Posterior cingulate gyrus (tissue), 11 donors: ENCODE data around the gene CHST11.
A peak's percentile ranks its signal among the peaks of the same experiment; 100 is the strongest.
"Not testable (repeated sequence)": the region's sequence is repeated elsewhere in the genome, so short reads cannot be mapped to it uniquely, and the experiment has no call there.

Source experiments
- DNase-seq, 10 donors: peaks; one replicate each; pipeline versions ENCODE4 v3.0.0 to v3.0.0-alpha.2; 2020 to 2021; ENCODE audit warnings: mixed read lengths in 3 of 10
- intact Hi-C: fragments of 100-400 bp; cut with DNase I; formaldehyde crosslinking; loops from one replicate; pipeline ENCODE4 v1.15.1; 2023

Gene CHST11

GRCh38 chr12:104519190-104520019 lies 62.7 kb downstream of the CHST11 start:
- DNase-seq, result no peak
- intact Hi-C loops, result no loop called here

GRCh38 chr12:104520242-104520900 lies 63.6 kb downstream of the CHST11 start:
- DNase-seq, result no peak
- intact Hi-C loops, result no loop called here

- intact Hi-C loops, result no loop called here
- DNase-seq, result peak in 1 of 10 donors; percentile 55
These were observed 65.0 kb downstream of the CHST11 start for GRCh38 chr12:104521731-104522130.

GRCh38 chr12:104522985-104523722 lies 66.4 kb downstream of the CHST11 start:
- intact Hi-C loops, result no loop called here
- no peak for DNase-seq

DNA sequence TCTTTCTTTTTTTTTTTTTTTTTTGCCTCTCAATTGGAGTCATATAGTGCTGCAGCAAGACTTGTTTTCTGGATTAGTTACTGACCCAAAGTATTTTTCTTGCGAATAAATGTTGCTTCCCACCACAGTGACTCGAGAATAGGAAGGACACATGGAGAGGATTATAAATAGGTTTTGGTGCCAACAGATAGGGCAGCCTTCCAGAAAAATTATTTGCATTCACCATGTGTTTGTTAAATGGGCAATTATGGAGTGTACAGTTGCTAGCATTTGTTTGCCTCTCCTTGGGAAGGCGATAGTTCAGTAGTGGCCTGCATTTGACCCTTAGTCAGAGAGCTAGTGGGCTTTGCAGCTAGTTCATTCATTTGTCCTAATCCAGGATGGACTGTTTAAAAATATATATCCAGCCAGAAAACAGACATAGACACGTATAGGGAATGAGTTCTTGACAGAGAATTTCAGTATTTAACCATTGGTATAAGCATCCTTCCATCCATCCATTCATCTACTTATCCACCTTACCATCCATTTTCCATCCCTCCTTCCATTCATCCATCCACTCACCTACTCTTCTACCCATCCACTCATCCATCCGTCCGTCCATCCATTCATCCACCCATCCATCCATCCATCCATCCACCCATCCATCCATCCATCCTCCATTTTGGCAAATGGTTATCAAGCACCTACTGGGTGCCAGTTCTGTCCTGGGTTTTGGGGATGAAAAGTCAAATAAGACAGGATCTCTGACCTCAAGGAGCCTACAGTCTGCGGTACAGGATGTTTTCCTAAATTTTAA lies 67.5 kb downstream of the CHST11 start:
- no peak for DNase-seq
- intact Hi-C loops, result no loop called here

DNA sequence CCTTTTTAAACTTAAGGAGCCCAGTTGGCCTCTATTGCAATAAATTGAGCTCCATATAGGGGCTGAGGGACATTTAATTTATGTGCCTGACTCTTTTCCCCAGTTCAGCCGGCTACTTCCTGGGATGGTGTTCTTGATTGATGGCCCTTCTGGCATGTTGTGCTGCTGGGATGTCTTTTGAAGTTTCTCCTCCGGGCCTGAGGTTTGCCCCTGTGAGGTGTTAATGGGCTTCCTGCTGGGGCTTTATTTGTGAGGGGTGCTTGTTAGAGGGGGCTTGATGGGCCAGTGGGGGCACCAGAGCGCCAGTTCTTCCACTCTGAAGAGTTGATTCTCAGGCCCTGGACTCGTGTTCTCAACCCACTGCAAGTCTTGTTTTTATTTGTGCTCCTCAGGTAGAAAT lies 69.6 kb downstream of the CHST11 start:
- intact Hi-C loops, result no loop called here
- DNase-seq, result peak in 1 of 10 donors; percentile 41

GRCh38 chr12:104526751-104527150 lies 70.0 kb downstream of the CHST11 start:
- DNase-seq, result peak in 1 of 10 donors; percentile 45
- intact Hi-C loops, result no loop called here

DNA sequence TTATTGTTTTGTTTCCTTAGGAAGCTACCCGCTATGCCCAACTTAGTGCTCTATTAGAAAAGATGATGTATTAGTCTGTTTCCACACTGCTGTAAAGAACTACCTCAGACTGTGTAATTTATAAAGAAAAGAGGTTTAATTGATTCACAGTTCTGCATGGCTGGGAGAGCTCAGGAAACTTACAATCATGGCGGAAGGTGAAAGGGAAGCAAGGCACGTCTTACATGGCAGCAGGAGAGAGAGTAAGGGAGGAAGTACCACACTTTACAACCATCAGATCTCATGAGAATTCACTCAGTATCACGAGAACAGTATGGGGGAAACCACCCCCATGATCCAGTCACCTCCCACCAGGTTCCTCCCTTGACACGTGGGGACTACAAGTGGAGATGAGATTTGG lies 70.9 kb downstream of the CHST11 start:
- intact Hi-C loops, DNase-seq: not testable (repeated sequence)

- intact Hi-C loops, result no loop called here
These were observed 72.6 kb downstream of the CHST11 start for GRCh38 chr12:104529130-104529874.

DNA sequence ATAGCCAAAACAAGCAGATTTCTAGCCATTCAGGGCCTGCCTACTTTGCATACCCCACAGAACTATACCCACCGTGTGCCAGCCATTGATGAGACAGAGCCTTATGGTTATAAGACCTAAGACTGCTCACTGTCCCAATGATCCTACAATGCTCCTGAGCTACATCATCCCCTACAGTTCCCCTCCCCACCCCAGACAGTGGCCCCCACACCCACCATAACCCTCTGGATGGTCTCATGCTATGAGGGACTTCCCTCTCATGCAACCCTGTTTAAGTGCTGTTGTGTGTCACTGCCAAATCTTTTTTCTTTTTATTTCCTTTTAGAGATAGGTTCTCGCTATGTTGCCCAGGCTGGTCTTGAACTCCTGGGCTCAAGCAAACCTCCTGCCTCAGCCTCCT lies 75.9 kb downstream of the CHST11 start:
- no peak for DNase-seq
- intact Hi-C loops, result no loop called here

More at GRCh38 chr12:104529130-104529874, 72.6 kb downstream of the CHST11 start:
- no peak for DNase-seq

DNA sequence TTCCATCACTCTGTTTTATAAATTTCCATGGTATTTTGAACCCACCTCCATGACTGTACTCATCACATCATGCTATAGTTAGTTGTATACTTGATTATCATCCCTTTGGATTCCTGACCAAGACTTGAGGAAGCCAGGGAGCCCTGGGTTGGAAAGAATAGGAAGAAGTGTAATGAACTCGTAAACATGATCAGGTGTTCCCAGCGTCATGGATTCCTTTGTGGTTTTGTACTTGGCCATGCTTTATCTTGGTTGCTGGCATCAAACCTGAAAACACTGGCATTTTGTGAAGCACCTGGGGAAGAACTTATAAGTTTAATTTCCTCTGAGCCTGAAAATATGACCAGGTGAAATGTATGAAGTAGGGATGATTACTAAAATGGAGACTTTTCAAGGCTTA lies 76.4 kb downstream of the CHST11 start:
- intact Hi-C loops, result no loop called here
- DNase-seq, result no peak

- intact Hi-C loops, result no loop called here
These were observed 77.6 kb downstream of the CHST11 start for GRCh38 chr12:104534162-104534856.

DNA sequence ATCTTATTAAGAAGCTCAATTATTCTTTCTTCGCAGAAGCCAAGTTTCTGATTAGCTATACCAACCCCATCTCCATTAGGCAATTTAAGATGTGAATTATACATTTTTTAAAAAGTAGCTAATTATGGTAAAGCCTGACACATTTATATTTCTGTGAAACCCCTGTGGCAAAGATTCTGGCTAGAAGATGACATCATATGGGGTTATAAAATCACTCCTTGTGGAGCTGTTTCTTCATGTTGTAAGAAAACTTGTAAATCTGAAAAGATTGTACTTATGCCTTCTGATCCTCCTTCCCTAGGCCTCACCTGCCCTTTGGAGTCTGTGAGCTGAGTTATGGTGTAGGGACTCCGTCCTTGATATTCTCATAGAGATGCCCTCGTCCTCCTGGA lies 78.1 kb downstream of the CHST11 start:
- intact Hi-C loops, result no loop called here
- DNase-seq, result no peak

More at GRCh38 chr12:104534162-104534856, 77.6 kb downstream of the CHST11 start:
- no peak for DNase-seq

GRCh38 chr12:104535369-104535768 lies 78.6 kb downstream of the CHST11 start:
- no peak for DNase-seq
- intact Hi-C loops, result no loop called here

GRCh38 chr12:104536841-104537240 lies 80.1 kb downstream of the CHST11 start:
- intact Hi-C loops, result no loop called here
- DNase-seq, result no peak

GRCh38 chr12:104538056-104538455 lies 81.3 kb downstream of the CHST11 start:
- intact Hi-C loops, result no loop called here
- DNase-seq, result no peak

DNA sequence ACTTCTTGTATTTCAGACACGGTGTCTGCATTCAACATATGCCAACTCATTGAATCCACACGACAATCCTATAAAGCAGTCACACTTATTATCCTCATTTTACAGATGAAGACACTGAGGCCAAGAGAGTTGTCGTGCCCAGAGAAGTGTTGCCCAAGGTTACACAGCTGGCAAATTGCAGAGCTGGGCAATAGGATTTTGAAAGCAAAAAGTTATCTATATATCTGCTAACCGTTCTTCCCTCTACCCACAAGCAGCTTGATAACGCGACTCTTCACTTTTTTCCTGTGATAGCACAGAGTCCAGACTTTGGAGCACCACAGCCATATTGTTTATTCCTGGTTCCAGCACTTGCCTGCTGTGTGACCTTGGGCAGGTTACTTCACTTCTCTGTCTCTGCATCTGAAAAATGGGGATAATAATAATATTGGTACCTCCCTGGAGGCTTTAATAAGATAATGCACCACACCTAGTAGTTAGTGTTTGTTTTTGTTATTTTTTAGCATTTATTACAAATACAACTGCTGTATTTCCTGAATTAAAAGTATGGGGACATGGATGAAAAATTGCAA lies 82.2 kb downstream of the CHST11 start:
- intact Hi-C loops, result no loop called here
- no peak for DNase-seq

- no peak for DNase-seq
- intact Hi-C loops, result no loop called here
These were observed 88.1 kb downstream of the CHST11 start for GRCh38 chr12:104544836-104545235.

DNA sequence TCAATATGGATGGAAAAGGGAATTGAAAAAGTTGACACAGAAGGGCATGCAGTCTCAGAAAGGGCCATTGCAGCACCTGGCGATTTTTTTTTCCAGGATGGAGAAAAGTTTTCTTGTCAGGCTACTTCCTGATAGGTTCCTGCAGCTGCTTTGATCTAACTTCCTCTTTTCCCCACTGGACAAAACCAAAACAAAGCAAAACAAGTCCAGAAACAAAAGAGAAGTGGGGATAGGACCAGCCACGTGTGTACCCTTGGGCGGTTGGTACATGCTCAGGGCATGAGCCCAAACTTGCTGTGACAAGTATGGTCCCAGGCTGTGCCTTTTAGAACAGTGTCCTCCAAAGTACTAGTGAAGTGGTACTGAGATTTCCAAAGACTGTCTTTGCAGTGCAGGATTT lies 89.8 kb downstream of the CHST11 start:
- intact Hi-C loops, result no loop called here
- peak in 1 of 10 donors; percentile 20 for DNase-seq
